GM19395 (cell line): ENCODE data around the gene PPP2R5B.

Experiments used
- ATAC-seq: cut with Tn5 transposase; IDR thresholded peaks from one replicate; pipeline ENCODE4 v1.9.1; 2021; ENCODE audit warnings: mild to moderate bottlenecking, moderate library complexity; ENCODE audit not compliant: unreplicated experiment

Gene PPP2R5B

DNA sequence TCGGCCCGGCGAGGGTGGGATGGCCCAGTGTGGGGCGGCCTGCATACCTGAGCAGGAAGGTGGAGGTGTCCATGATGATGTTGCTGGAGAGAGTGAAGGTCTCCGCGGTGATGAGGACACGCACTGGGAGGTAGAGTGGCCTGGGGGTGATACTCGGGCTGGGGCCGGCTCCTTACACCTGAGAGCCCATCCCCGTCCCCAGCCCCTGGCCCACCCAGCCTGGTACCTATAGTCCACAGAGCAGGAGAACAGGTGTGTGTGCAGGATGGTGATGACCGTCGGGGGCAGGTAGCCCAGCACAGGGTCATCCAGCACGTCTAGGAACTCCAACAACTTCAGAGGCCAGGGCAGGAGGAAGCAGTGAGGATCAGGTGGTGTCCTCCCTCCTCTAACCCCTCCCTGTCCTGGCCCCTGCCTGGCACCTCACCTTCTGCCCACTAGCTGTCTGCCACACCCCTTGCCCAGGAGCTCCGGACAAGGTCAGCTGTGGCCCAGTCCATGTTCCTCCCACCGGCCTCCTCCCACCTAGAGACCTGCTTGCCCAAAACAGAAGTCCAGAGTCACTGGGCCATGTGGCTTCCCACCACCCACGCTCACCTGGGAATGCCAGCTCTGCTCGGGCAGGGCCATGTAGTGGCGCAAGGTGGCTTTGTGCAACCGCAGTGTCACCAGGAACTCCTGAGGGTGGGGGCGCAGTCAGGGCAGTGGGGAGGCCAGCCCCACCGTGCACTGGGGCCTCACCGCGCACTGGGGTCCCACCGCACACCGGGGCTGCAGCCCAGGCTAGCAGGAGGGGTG, 18.8 kb upstream of the PPP2R5B start:
- ATAC-seq, result no peak

DNA sequence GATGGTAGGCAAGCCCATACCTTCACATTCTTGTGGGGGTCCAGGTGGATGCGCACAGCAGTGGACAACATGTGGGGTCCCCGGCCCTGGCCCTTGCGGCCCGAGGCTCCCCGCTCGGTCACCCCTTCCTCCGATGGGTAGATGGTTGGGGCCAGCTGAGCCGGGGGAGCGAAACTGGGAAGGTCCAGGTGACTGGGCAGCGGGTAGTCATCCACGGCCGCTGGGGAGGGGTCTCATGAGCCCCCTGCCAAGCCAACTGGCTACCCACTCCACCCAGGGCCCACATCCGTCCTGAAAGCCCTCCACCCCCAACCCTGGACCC, 18.2 kb upstream of the PPP2R5B start:
- ATAC-seq, result no peak

DNA sequence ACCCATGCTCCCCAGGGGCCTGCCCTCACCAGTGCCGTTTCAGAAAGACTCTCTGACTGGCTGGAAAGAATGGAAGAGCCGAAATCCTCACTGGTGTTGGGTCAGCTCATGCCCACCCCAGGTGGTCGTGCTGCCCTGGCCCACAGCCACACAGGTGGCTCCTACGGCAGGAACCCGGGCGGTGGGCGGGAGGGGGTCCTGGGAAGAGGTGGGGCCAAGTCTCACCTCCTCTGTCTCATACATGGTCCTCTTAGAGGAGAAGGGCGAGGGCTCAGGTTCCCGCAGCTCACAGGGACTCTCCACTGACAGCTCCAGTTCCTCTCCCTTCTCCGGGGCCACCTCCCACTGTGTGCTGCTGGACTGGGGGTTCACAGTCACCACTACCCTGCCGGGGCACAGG, 15.7 kb upstream of the PPP2R5B start:
- no peak for ATAC-seq

DNA sequence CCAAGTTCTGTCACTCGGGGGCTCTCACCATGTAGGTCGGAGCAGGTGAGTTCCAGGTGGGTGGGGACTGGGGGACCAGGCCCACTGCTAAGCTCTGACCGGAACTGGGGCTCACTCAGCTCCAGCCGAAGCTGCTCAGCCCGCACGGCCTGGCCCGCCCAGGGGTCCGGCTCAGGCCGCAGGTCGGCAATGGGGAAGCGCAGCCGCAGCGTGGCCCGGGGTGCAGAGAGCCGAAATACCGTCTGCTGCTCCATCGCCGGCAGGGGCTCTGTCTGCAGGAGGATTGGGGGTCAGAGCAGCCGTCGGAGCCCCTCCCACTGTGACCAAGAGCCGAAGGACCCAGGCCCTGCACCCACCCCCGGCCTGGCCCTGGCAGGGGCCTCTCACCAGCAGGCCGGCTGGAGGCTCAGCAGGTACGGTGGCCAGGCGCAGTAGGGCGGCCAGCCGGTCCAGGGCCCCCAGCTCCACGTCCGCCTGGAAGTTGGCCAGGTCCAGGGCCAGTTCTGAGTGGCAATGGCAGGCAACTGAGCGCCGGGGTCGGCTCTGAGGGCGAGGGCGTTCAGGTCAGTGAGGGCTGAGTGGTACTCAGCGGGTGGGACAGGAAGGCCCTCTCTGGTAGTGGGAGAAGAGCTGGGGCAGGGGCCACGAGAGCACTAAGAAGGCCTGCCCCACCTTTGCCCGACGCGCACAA, 14.7 kb upstream of the PPP2R5B start:
- no peak for ATAC-seq

DNA sequence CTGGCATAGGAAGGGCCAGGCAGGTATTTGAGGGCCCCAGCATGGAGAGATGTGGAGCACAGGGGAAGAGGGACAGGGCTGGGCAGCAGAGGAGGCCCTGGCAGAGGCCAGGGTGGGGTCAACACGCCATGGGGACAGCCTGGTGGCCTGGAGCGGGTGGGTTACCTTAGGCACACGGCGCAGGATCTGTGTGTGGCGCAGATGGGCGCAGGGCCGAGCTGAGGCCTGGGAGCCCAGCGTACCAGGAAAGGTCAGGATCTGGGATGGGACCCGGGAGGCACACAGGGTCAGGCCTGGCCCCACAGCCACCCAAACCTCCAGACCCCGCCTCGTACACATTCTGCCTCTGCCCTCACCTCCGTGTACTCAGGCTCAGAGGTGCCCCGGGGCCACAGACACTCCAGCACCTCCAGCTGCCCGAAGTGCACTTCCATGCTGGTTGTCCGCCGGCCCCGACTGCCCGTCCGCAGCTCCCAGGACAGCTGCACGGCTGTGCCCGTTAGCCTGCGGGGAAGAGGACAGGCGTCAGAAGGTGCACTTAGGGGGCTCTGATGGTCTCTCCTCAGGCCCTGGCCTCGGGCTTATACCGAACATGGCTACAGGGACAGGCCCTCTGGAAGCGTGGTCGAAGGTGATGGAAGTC, 13.9 kb upstream of the PPP2R5B start:
- no peak for ATAC-seq

DNA sequence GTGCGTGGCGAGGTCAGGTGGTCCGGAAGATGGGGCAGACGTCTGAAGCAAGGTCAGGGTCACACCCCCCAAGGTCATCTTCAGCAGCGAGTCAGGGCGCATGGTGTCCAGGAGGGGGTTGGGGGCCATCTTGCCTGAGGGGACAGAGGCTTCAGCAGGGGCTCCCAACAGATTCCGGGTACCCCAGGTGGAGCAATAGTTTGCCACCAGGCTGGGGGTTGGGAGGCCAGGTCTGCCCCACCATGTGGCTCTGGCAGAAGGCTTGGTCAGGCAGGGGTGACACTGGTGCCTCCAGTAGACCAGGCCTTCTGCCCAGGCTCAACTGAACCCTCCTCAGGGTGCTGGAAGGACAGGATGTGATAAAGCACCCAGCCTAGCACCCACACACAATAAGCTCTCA, 13.3 kb upstream of the PPP2R5B start:
- ATAC-seq, result no peak

DNA sequence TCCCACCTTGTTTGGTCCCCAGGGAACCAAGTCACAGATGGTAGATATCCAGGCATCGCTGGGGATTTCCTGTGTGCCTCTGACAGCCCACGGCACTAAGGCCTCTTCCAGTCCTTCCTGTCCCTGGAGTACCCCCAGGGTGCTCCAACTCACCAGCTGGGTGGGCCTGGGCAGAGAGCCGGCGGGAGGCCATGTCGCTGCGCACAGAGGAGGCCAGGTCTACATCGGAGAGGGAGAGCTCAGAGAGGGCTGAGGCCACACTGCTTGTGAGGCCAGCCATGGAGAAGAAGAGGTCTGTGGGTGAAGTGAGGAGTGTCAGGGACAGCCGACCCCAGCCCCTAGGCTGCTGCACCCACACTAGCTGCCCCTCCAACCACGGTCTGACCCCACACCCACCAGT, 12.8 kb upstream of the PPP2R5B start:
- ATAC-seq, result no peak

DNA sequence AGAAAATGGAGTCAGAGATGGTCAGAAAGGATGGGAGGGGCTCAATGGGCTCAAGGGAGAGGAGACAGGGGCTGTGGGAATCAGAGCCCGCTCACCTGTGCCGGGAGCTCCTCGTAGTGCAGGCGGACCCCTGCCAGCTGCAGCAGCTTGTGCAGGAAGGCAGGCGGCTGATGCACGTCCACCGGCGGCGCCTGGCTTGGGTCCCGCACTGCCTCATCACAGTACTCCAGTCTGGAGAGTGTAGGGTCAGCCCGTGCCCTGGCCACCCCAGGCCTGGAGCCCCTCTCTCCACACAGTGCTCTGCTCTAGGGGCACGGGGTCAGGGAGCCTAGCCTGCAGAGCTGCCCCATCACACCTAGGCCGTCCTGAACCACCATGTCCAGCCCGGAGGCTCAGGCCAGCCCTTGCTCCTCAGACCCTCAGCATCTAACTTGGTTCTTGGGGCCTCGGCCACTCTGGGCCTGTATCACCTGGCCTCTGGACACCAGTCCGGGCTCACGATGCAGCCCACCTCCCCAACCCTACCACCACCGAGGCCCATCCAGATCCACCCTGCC, 11.2 kb upstream of the PPP2R5B start:
- ATAC-seq, result no peak

DNA sequence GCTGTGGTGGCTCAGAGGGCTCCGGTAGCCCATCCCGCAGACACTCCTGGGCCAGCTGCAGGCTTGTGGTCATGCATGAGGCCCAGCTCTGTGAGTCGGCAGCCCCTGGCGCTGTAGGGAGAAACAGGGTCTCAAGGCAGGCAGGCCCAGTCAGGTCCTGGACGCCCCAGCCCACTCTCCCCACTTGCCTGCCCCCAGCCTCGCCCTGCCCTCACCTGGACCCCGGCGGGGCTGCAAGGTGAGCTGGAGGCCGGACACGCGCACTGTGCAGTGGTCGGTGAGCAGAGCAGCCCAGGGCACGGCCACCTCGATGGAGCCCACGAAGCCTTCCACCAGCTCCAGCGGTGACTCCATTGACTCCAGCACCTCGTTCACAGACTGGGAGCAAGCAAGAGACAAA, 10.4 kb upstream of the PPP2R5B start:
- no peak for ATAC-seq

DNA sequence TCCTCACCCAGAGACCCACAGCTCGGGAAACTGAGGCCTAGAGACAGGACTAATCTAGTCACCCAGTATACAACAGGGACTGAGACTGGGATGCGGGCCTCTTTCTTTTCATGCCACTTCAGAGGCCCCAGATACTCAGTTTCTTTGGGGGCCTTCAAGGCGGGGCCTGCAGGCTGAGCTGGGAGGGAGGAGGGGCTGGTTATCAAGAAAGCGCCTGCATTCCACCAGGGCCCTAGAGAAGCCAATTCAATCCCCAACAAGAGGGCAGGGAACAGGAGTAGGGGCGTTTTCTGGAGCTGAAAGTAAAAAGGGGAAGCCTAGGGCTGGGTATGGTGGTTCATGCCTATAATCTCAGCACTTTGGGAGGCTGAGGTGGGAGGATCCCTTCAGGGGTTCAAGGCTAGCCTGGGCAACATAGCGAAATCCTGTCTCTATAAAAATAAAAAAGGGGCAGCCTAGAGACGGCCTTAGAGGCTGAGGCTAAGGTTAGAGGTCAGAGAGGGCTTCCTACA, 9.1 kb upstream of the PPP2R5B start:
- no peak for ATAC-seq

DNA sequence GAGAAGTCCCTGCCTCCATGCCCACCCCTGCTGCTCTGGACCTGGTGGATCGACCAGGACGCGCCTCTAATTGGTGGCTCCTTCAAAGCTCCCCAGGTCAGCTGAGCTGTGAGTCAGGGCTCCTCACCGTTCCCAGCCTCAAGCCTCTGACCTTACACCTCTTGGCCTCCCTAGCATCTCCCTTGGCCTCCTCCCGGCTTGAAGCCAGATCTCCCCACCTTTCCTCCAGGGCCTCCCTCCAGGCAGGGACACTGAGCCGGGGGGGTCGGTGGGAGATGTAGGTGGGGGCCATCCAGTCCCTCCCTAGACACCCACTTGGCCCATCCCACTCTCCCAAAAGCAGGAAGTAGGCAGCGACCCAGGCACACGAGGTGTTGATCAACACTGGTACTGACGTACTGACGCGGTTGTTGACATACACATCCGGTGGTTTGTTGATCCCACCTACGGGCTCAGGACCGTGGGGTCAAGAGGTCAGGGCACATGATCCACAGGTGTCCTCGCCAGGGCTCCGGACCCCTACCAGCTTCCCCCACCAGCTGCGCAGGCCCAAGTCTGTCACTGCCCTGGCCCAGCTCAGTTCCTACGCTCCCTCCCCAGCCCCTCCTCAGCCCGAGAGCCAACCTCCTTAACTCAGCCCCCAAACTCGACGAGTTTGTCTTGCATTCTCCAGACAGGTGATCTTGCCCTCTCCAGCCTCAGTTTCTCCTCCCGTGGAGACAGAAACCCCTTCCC, 8.3 kb upstream of the PPP2R5B start:
- no peak for ATAC-seq

DNA sequence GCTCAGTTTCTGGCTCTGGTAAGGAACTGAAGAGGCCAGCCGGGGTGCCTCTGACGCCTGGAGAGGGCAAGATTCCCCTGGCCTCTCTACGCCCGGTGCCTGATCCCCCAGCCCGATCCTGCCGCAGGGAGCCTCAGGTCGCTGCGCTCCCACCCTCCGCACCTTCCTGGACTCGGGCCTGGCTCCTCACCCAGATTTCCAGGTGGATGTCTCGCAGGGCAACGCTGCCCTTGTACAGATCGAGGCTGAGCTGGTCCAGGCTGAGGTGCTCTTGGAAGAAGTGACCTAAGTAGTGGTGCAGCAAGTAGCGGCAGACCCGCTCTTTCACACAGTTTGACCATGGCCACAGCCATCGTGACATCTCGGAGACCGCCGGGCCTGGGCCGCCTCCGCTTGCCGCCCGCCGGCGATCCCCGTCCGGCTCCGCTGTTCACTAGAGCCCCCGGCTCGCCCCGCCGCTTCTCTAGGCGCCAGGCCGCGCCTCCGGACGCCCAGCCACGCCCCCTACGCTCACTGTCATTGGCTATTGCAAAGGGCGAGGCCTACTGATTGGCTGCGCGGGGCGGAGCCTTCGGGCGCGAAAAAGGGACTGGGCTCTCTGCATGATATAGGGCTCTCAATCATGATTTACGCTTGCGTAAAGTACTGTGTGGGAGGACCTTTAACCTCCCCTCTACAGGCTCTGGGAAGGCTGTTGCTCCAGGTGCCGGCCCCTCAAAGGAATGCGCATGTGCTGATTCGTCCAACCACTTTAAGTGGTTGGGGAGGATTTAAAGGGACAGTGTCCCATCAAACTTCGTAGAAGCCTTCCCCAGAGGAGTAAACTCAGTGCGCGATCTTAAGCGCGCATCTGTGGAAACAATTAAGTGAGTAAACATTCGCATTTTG, 7.5 kb upstream of the PPP2R5B start, which contains the start of gene ATG2A:
TSS of gene ATG2A (minus strand) at position 435 of the 888 bp plus-strand sequence. CDS start at position 361, 74 bp downstream.
- peak; percentile 94 for ATAC-seq

DNA sequence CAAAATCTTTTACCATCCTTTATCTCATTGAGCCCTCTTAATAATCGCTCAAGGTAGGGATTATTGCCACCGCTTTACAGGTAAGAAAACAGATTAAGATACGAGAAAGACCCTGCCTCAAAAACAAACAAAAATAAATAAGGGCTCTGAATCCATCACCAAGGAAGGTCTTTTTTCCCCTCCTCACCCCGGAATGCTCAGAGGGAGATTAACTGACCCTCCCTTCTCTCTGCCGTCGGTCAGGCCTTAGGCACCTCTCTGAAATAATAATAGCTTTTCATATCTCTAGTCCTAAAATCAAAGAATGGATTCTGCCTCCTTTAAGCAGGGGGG, 6.9 kb upstream of the PPP2R5B start:
- ATAC-seq, result no peak

DNA sequence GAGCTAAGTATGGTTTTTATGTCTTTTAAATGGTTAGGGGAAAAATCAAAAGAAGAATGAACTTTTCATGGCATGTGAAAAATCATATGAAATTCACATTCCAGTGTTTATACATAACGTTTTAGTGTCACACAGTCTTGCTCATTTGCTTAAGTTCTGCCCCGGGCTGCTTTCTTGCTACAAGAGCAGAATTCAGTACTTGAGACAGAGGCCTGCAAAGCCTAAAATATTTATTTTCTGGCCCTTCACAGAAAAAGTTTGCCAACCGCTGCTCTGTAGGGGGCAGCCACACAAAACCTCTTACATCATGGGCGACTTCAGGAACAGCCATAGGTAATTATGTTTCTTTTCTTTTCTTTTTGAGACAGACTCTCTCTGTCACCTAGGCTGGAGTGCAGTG, 6.5 kb upstream of the PPP2R5B start:
- no peak for ATAC-seq

DNA sequence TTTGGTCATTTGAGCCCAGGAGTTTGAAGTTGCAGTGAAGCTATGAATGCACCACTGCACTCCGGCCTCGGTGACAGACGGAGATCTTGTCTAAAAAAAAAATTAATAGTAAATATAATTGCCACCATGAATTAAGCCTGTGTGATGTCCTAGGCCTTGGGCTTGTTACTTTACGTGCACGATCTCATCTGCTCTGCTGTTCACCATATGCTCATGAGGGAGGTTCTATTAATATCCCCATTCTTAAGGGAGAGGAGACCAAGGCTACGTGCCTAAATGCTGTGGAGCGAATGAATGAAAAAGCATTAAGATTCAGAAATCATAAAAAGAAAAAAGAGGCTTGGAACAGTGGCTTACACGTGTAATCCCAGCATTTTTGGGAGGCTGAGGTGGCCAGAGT, 4.9 kb upstream of the PPP2R5B start:
- no peak for ATAC-seq

DNA sequence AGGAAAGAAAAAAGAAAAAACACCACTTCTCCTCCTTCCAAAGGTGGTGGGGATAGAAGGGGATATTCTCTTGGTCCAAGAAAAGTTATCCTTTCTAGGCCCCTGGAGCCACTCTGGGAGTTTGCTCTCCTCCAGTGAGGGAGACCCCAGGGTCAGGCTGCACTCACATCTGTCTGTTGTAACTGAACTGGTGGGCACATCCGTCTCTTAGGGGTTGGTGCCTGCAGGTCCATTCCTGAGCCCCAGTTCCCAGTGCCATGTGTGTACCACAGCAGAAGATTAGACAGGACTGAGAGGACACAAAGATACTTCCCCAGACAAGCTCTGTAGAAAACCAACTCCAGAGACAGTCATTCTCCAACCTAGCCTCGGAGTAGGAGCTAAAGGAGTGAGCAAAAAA, 4.4 kb upstream of the PPP2R5B start:
- ATAC-seq, result no peak

DNA sequence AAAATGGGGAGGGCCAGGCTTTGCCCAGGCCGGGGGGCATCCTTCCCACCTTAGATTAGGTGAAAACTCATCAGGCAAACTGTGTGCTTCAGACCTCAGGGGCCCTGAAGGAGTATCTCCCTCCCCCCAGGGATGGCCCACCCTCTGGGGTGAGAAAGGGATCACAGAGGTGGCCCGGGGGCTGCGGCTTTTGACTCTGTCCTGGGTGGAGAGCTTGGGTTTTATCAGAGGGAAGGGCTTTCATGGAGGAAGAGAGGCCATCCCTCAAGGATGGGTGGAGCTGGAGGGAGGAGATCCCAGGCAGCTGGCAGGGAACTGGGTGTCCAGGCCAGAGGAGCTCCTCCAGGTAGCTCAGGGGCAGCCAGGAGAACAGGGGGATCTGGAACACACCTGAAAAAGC, 3.1 kb upstream of the PPP2R5B start:
- no peak for ATAC-seq

DNA sequence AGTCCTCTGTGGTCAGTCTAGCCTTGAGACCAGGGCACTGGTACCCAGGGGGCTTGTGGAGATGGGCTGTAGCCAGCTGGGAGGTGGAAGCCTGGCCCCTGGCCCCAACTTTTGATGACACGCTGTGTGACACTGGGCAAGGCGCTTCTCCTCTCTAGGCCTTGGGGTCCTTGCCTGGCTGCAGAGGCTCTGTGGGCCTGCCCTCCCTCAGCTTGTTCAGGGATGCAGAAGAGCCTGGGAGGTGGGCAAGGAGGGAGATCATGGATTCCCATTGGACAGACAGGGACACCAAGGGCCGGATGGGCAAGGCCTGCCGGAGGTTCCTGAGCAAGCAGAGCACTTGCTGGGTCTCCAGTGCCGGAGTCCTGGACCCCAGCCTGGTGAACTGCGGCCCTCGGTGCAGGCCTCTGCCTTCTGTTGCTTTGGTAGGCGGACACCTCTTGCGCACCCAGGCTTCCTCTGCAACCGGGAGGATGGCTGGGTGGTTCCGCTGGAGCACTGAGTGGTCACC, 1.3 kb upstream of the PPP2R5B start:
- ATAC-seq, result no peak

DNA sequence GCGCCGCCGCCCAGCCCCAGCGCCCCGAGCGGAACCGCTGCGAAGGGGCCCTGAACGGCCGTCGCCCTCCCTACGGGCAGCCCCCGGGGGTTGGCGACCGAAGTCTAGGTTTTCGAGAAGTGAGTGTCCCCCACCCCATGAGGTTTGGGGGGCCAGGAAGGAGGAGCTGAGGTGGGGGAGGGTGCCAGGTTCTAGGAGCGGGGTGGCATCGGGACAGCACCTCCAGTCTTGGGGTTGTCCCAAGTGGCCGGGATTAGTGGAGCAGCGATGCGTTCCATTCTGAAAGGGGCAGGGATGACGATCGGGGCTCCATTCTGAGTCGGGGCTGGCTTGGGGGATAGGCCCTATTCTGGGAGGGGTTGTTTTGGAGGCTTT, 408 bp downstream of the PPP2R5B start:
- ATAC-seq, result no peak
